ENCODE data around the gene MGAT4B. TPM values are rescaled to one million over a fixed set of nuclear protein-coding genes. Genes with fewer than 3 reads are reported as not detected.

The MGAT4B gene
- total RNA-seq = 100 to 1,000 TPM in 1 of 2 donors, 10 to 100 TPM in 1; 82.7 to 142 TPM

DNA sequence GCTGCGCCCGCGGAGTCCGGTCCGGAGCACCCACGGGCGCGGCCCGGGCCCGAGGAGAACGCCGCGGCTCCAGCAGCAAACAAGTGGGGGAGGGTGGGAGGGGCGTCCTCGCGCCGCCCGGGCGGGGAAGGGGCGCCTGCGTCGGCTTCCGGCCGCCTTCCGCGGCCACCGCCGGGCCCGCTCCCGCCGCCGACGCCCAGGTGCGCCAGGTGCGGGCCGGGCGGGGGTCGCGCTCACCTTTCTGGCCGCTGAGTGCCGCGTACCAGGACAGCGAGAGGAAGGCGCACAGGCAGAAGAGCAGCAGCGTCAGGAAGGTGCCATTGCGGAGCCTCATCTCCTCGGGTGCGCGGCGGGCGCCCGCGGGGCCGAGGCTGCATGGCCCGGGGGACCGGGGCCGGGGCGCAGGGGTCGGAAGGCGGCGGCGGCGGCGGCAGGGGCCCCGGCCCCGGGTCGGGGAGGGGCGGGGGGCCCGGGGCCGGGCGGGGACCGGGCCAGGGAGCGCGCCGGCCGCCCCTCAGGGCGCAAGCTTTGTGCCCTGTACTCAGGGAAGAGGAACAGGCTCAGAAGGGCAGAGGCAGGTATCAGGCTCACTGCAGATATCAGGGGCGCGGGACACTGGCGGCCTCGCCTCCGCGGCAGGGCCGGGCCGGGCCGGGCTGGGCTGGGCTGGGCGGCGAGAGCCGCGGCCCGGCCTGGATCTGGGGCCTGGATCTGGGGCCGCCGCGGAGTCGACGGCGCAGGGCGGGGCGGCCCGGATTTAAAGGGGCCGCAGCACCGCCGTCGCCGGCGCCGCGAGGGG is at the start of gene MGAT4B:
MGAT4B (minus strand) TSS at position 617 of the 799 bp plus-strand sequence; CDS start at position 334, 283 bp downstream.
- H3K9me3 ChIP-seq = no peaks in the 10 kb centered on the region
- H3K4me3 ChIP-seq = peak within 1 kb of the TSS; percentile 79 to 85
- intact Hi-C loops (cut with DNase I) = loop anchor here (2.0 kb wide), 1 partner anchor 14 kb away; the partner anchor contains the start of gene SQSTM1
- TF ChIP-seq POLR2AphosphoS5 (IDR thresholded peaks at IDR 0.05) (no peak), POLR2A (IDR thresholded peaks at IDR 0.05) (peak; percentile 72)
- TF ChIP-seq, protein P1, sequence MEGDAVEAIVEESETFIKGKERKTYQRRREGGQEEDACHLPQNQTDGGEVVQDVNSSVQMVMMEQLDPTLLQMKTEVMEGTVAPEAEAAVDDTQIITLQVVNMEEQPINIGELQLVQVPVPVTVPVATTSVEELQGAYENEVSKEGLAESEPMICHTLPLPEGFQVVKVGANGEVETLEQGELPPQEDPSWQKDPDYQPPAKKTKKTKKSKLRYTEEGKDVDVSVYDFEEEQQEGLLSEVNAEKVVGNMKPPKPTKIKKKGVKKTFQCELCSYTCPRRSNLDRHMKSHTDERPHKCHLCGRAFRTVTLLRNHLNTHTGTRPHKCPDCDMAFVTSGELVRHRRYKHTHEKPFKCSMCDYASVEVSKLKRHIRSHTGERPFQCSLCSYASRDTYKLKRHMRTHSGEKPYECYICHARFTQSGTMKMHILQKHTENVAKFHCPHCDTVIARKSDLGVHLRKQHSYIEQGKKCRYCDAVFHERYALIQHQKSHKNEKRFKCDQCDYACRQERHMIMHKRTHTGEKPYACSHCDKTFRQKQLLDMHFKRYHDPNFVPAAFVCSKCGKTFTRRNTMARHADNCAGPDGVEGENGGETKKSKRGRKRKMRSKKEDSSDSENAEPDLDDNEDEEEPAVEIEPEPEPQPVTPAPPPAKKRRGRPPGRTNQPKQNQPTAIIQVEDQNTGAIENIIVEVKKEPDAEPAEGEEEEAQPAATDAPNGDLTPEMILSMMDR (IDR thresholded peaks at IDR 0.05) = peak in 2 of 4 experiments; percentile 4 to 14
- no peaks in the 10 kb centered on the region for H3K27me3 ChIP-seq (replicated peaks; ENCODE audit: insufficient read depth)
- H3K36me3 ChIP-seq = no peaks in the 10 kb centered on the region
- H3K4me1 ChIP-seq (replicated peaks) = peaks cover 12% of the 10 kb centered on the region
- peak; percentile 71 for DNase-seq (ENCODE audit: low spot score)
- whole genome bisulfite sequencing = under 1% methylated on average over 82 of the region's 108 CpGs
- H3K27ac ChIP-seq = peak within 1 kb of the TSS; percentile 94 to 95

DNA sequence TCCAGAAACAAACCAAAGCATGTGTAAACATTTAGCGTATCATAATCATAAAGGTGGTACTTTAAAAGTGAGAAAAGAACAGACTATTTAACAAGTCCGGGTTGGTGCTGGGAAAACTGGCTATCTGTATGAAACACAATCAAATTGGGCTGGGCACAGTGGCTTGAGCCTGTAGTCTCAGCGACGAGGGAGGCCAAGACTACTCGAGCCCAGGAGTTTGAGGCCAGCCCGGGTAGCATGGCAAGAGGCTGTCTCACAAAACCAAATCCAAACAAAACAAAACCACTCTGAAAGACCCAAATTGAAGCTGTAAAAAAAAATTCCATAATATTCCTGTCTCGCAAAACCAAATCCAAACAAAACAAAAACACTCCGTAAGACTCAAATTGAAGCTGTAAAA is 47.7 kb upstream of the MGAT4B start:
- Histone ChIP-seq H3K27ac (no peak overlapping the region), H3K36me3 (peaks cover 8 to 21% of the 10 kb centered on the region in 2 donors), H3K9me3 (no peaks in the 10 kb centered on the region), H3K4me3 (no peak overlapping the region), H3K27me3 (replicated peaks; ENCODE audit: insufficient read depth) (no peaks in the 10 kb centered on the region), H3K4me1 (replicated peaks) (no peaks in the 10 kb centered on the region)
- TF ChIP-seq POLR2A (IDR thresholded peaks at IDR 0.05) = no peak
- TF ChIP-seq, protein P1 (IDR thresholded peaks at IDR 0.05) = no peak
- TF ChIP-seq POLR2AphosphoS5 (IDR thresholded peaks at IDR 0.05) = no peak
- WGBS = 72% methylated on average over 8 of the region's 8 CpGs
- no peak for DNase-seq (ENCODE audit: low spot score)
- intact Hi-C loops (cut with DNase I) = no loop called here

DNA sequence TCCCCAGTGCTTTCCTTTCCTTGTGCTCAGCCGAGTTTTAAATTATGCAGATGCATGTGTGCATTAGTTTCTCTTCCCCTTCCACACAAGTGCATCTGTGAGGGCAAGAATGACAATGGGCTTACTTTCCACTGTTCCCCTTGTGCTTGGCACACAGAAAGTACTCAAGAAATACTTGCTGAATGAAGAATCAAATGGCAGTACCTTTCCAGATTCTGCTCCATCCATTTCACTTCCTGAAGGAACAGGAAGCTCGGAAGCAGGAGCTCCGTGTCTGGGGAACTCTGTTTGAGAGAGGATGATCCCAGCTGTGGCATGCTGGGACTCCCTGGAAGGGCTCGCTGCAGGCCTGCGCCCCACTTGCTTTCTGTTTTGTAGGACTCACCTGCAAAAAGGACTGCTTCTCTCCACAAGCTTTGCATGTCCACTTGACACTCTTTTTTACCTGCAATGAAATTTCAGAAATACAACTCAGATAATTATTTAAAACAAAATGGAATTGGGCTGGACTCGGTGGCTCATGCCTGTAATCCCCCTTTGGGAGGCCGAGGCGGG is 46.4 kb upstream of the MGAT4B start:
- H3K4me3 ChIP-seq = no peak overlapping the region
- 83% methylated on average over 8 of the region's 8 CpGs for WGBS

DNA sequence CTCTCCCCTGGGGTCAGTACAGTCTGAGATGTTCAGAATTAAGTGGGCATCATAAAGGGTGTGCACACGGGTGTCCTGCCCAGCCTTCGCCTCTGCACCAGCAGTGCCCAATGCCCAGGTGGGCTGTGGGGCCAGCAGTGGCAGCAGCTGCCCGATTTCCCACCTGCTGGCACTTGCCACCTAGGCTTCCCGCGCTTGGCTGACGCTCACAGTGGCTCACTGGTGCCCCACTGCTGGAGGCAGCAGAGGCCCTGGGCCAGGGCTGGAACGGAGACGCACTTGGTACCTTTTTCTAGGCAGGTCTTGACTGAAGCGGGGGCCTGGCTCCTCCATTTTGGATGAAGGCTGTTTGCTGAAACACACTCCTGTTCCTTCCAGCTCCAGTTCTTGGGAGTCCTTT is 35.0 kb upstream of the MGAT4B start:
- TF ChIP-seq, protein P1 (IDR thresholded peaks at IDR 0.05) = no peak
- TF ChIP-seq POLR2AphosphoS5 (IDR thresholded peaks at IDR 0.05) (no peak), POLR2A (IDR thresholded peaks at IDR 0.05) (no peak)
- Histone ChIP-seq H3K27me3 (replicated peaks; ENCODE audit: insufficient read depth) (no peaks in the 10 kb centered on the region), H3K4me1 (replicated peaks) (no peaks in the 10 kb centered on the region), H3K36me3 (peaks cover 7 to 14% of the 10 kb centered on the region in 2 donors), H3K4me3 (no peak overlapping the region), H3K27ac (no peak overlapping the region), H3K9me3 (no peaks in the 10 kb centered on the region)
- intact Hi-C loops (cut with DNase I) = no loop called here
- whole genome bisulfite sequencing = 95% methylated on average over 9 of the region's 9 CpGs
- DNase-seq (ENCODE audit: low spot score) = no peak

More for the DNA sequence above, 46.4 kb upstream of the MGAT4B start:
- H3K9me3 ChIP-seq = no peaks in the 10 kb centered on the region
- TF ChIP-seq, protein P1 (IDR thresholded peaks at IDR 0.05) = no peak
- TF ChIP-seq POLR2AphosphoS5 (IDR thresholded peaks at IDR 0.05) = no peak
- no peak for TF ChIP-seq POLR2A (IDR thresholded peaks at IDR 0.05)
- no peak for DNase-seq (ENCODE audit: low spot score)
- no peaks in the 10 kb centered on the region for H3K27me3 ChIP-seq (replicated peaks; ENCODE audit: insufficient read depth)
- no peak overlapping the region for H3K27ac ChIP-seq
- H3K4me1 ChIP-seq (replicated peaks) = no peaks in the 10 kb centered on the region
- intact Hi-C loops (cut with DNase I) = no loop called here
- H3K36me3 ChIP-seq = peaks cover 8 to 21% of the 10 kb centered on the region in 2 donors
